ENCODE data around the gene RPL23. TPM values are rescaled to one million over a fixed set of nuclear protein-coding genes. Genes with fewer than 3 reads are reported as not detected.
"Not testable (repeated sequence)": the region's sequence is repeated elsewhere in the genome, so short reads cannot be mapped to it uniquely, and the experiment has no call there.

The RPL23 gene
- total RNA-seq, 8 experiments from 2014 or later = 1,875 to 3,258 (median 2,470) TPM

DNA sequence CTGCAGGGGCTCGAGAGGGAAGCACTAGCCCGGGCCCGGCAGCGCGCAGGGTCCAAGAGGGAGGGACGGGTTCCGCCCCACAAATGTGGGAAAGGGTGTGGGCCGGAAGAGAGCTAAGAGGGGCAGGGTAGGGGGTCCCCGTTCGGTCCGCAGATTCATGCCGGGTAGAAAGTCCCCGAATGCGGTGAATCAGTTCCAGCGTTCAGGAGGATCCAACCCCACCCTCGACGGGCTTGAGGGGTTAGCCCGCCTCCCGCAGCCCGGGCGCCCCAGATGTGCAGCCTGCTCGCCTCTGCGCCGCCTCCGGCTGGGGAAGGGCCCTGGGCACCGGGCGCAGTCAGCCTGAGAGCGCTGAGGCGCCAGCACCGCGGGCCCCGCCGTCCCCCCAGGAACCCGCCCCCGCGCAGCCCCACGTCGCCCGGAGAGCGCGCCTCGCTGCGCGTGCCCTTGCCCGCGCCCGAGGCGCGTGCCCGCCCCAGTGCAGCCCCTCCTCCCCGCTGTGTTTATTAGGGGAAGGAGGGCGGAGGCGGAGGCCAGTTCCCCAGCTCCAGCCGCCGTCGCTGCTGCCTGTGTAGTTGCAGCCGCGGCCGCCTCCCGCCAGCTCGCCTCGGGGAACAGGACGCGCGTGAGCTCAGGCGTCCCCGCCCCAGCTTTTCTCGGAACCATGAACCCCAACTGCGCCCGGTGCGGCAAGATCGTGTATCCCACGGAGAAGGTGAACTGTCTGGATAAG lies 16.2 kb upstream of the RPL23 start, which contains the start of gene LASP1:
Gene LASP1, plus strand, starts transcription at position 533 of the 733 bp plus-strand sequence. Its CDS starts 132 bp downstream, at position 665.
- 0 to 1% (median 0%) methylated on average over 1 to 13 of the region's 73 CpGs; no CpG with 5 or more reads in 7 of the 10 experiments for WGBS, 10 experiments
- in situ Hi-C loops (cut with MboI; ENCODE audit: low pct_unique_long_range_greater_than_20kb in 2 of 9, low sequenced_read_pairs in 9 of 9, unreplicated experiment in 9 of 9) = no loop called here
- H3K4me3 ChIP-seq = peak within 1 kb of the TSS; percentile 51 to 96 (median 91)
- ATAC-seq (replicated peaks in 6 of 8) = peak; percentile 55 to 78 (median 73)
- H3K27ac ChIP-seq = peak within 1 kb of the TSS; percentile 89 to 90
- H3K4me1 ChIP-seq (replicated peaks in 1 of 2) = peaks cover 7 to 17% of the 10 kb centered on the region in 2 donors

DNA sequence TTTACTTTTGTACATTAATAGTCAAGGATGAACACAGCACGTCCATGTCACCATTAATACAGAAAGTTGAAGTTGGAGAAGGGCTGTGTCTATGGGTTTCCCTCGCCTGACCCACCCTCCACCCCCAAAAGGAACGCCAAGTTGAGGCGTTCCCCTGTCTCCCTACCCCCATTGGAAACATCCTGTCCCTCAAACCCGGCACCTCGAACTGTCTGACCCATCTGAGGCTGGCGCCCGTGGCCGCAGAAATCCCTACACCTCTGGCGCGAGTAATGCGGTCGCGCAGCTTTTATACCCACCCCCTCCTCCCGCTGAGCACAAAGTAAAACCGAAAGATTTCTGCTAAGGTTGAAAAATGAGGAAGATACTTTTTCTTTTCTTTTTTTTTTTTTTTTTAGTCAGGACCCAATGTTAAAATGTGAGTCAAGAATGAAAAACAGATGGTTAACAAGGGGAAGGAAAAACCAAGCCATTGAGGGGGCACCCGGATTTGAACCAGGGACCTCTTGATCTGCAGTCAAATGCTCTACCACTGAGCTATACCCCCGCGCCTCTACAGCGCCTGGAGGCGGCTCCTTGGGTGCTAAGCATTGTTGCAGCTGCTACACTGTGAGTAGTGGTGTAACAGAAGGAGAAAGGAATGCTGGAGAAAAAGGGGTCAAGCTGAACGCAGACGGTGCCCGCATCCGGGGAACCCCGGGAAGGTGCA lies 15.4 kb upstream of the RPL23 start:
- ATAC-seq (replicated peaks in 6 of 8) = peak; percentile 53 to 76 (median 69)
- in situ Hi-C loops (cut with MboI; ENCODE audit: low pct_unique_long_range_greater_than_20kb in 2 of 9, low sequenced_read_pairs in 9 of 9, unreplicated experiment in 9 of 9) = no loop called here
- Histone ChIP-seq H3K4me3 (peak overlapping the region; percentile 51 to 96 (median 91)), H3K4me1 (replicated peaks in 1 of 2) (peaks cover 5 to 9% of the 10 kb centered on the region in 2 donors), H3K27ac (peak overlapping the region; percentile 89 to 90)
- 0 to 19% (median 1%) methylated on average over 1 to 12 of the region's 26 CpGs; no CpG with 5 or more reads in 1 of the 10 experiments for WGBS, 10 experiments

GRCh38 chr17:38867968-38868816 lies 14.7 kb upstream of the RPL23 start:
- 0 to 38% (median 7%) methylated on average over 1 to 22 of the region's 25 CpGs for WGBS, 10 experiments
- Histone ChIP-seq H3K4me3 (peak overlapping the region; percentile 51 to 96 (median 91)), H3K4me1 (replicated peaks in 1 of 2) (peaks cover 5 to 7% of the 10 kb centered on the region in 2 donors), H3K27ac (peak overlapping the region; percentile 12 to 21)
- in situ Hi-C loops (cut with MboI; ENCODE audit: low pct_unique_long_range_greater_than_20kb in 2 of 9, low sequenced_read_pairs in 9 of 9, unreplicated experiment in 9 of 9) = no loop called here
- ATAC-seq (replicated peaks in 6 of 8) = no peak

GRCh38 chr17:38867179-38867967 lies 13.9 kb upstream of the RPL23 start:
- H3K4me3 ChIP-seq = peak overlapping the region; percentile 51 to 96 (median 91)
- 0 to 49% (median 11%) methylated on average over 6 to 19 of the region's 31 CpGs for WGBS, 10 experiments
- in situ Hi-C loops (cut with MboI; ENCODE audit: low pct_unique_long_range_greater_than_20kb in 2 of 9, low sequenced_read_pairs in 9 of 9, unreplicated experiment in 9 of 9) = no loop called here
- ATAC-seq (replicated peaks in 6 of 8) = peak in 4 of 8 experiments; percentile 0 to 3 (median 0)
- peaks cover 5 to 7% of the 10 kb centered on the region in 2 donors for H3K4me1 ChIP-seq (replicated peaks in 1 of 2)
- peak overlapping the region; percentile 12 to 21 for H3K27ac ChIP-seq

DNA sequence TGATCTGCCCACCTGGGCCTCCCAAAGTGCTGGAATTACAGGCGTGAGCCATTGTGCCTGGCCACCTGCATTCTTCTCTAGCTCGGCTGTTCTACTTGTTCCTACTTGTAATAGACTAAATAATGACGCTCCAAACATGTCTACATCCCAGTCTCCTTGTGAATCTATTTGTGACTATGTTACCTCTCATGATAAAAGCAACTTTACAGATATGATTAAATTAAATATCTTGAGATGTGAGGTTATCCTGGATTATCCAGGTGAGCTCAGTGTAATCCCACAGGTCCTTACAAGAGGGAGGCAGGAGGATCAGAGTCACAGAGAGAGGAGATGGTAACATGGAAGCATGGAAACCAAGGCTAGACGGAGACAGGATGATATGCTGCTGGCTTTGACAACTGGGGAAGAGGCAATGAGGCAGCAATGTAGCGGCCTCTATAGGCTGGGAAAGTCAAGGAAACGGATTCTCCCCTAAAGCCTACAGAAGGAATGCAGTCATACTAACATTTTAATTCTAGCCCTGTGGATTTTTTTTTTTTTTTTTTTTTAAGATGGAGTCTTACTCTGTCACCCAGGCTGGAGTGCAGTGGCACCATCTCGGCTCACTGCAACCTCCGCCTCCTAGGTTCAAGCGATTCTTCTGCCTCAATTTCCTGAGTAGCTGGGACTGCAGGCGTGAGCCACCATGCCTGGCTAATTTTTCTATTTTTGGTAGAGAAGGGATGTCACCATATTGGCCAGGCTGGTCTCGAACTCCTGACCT lies 11.3 kb upstream of the RPL23 start:
- in situ Hi-C loops (cut with MboI; ENCODE audit: low pct_unique_long_range_greater_than_20kb in 2 of 9, low sequenced_read_pairs in 9 of 9, unreplicated experiment in 9 of 9) = no loop called here
- WGBS, 10 experiments = 27 to 80% (median 61%) methylated on average over 1 to 7 of the region's 11 CpGs
- Histone ChIP-seq H3K27ac (no peak overlapping the region), H3K4me3 (no peak overlapping the region), H3K4me1 (replicated peaks in 1 of 2) (no peaks in the 10 kb centered on the region)
- ATAC-seq (replicated peaks in 6 of 8) = no peak

- no peaks in the 10 kb centered on the region for H3K4me1 ChIP-seq (replicated peaks in 1 of 2)
- WGBS, 10 experiments = 15 to 80% (median 50%) methylated on average over 1 to 7 of the region's 8 CpGs; no CpG with 5 or more reads in 1 of the 10 experiments
- H3K4me3 ChIP-seq = no peak overlapping the region
- no peak overlapping the region for H3K27ac ChIP-seq
- peak in 7 of 8 experiments; percentile 32 to 89 (median 80) for ATAC-seq (replicated peaks in 6 of 8)
- in situ Hi-C loops (cut with MboI; ENCODE audit: low pct_unique_long_range_greater_than_20kb in 2 of 9, low sequenced_read_pairs in 9 of 9, unreplicated experiment in 9 of 9) = no loop called here
Measured at GRCh38 chr17:38861399-38861843, 7.9 kb upstream of the RPL23 start.

DNA sequence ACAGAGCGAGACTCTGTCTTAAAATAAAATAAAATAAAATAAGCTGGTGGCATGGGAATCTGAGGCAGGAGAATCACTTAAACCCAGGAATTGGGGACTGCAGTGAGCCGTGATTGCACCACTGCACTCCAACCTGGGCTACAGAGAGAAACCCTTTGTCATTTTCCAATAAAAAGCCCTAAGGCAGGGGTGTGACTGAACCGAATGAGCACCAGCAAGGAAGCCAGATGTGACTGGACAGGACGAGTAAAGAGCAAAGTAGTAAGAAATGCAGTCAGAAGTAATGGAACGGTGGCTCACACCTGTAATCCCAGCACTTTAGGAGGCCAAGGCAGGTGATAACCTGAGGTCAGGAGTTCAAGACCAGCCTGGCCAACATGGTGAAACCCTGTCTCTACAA lies 3.8 kb upstream of the RPL23 start:
- no peak for ATAC-seq (replicated peaks in 6 of 8)
- H3K4me1 ChIP-seq (replicated peaks in 1 of 2) = peaks cover 6 to 7% of the 10 kb centered on the region in 2 donors
- in situ Hi-C loops (cut with MboI; ENCODE audit: low pct_unique_long_range_greater_than_20kb in 2 of 9, low sequenced_read_pairs in 9 of 9, unreplicated experiment in 9 of 9) = no loop called here
- H3K27ac ChIP-seq = no peak overlapping the region
- 0 to 71% (median 50%) methylated on average over 1 to 4 of the region's 5 CpGs; no CpG with 5 or more reads in 2 of the 10 experiments for WGBS, 10 experiments
- no peak overlapping the region for H3K4me3 ChIP-seq

- WGBS, 10 experiments = 0 to 100% (median 91%) methylated on average over 1 to 21 of the region's 28 CpGs; no CpG with 5 or more reads in 2 of the 10 experiments
- in situ Hi-C loops (cut with MboI; ENCODE audit: low pct_unique_long_range_greater_than_20kb in 2 of 9, low sequenced_read_pairs in 9 of 9, unreplicated experiment in 9 of 9) = not testable (repeated sequence)
Measured at GRCh38 chr17:38855101-38855714, 1.7 kb upstream of the RPL23 start.

GRCh38 chr17:38852771-38853291 lies 690 bp downstream of the RPL23 start:
- ATAC-seq (replicated peaks in 6 of 8) = peak in 3 of 8 experiments; percentile 1 to 5 (median 1)
- WGBS, 10 experiments = 0 to 8% (median 3%) methylated on average over 3 to 13 of the region's 19 CpGs; no CpG with 5 or more reads in 2 of the 10 experiments
- Histone ChIP-seq H3K27ac (peak overlapping the region; percentile 83 to 86), H3K4me3 (peak overlapping the region; percentile 63 to 85 (median 72)), H3K4me1 (replicated peaks in 1 of 2) (peaks cover 18 to 20% of the 10 kb centered on the region in 2 donors)
- in situ Hi-C loops (cut with MboI; ENCODE audit: low pct_unique_long_range_greater_than_20kb in 2 of 9, low sequenced_read_pairs in 9 of 9, unreplicated experiment in 9 of 9) = no loop called here

More at GRCh38 chr17:38855101-38855714, 1.7 kb upstream of the RPL23 start:
- H3K4me1 ChIP-seq (replicated peaks in 1 of 2) = peaks cover 18 to 20% of the 10 kb centered on the region in 2 donors
- not testable (repeated sequence) for H3K27ac ChIP-seq; H3K4me3 ChIP-seq; ATAC-seq (replicated peaks in 6 of 8)

- H3K4me1 ChIP-seq (replicated peaks in 1 of 2) = peaks cover 18 to 20% of the 10 kb centered on the region in 2 donors
- in situ Hi-C loops (cut with MboI; ENCODE audit: low pct_unique_long_range_greater_than_20kb in 2 of 9, low sequenced_read_pairs in 9 of 9, unreplicated experiment in 9 of 9) = no loop called here
Measured at GRCh38 chr17:38851434-38851833, 2.1 kb downstream of the RPL23 start.

GRCh38 chr17:38850374-38850773 lies 3.1 kb downstream of the RPL23 start:
- in situ Hi-C loops (cut with MboI; ENCODE audit: low pct_unique_long_range_greater_than_20kb in 2 of 9, low sequenced_read_pairs in 9 of 9, unreplicated experiment in 9 of 9) = no loop called here

More at GRCh38 chr17:38851434-38851833, 2.1 kb downstream of the RPL23 start:
- ATAC-seq (replicated peaks in 6 of 8) = peak in 2 of 8 experiments; percentile 2 to 4
- peak overlapping the region in 3 of 5 donors; percentile 15 to 78 (median 65) for H3K4me3 ChIP-seq
- WGBS, 10 experiments = 43 to 88% (median 56%) methylated on average over 1 to 2 of the region's 2 CpGs; no CpG with 5 or more reads in 4 of the 10 experiments
- H3K27ac ChIP-seq = no peak overlapping the region

More at GRCh38 chr17:38850374-38850773, 3.1 kb downstream of the RPL23 start:
- H3K4me3 ChIP-seq = no peak overlapping the region
- no peak overlapping the region for H3K27ac ChIP-seq
- WGBS, 10 experiments = 67 to 98% (median 86%) methylated on average over 3 to 6 of the region's 7 CpGs; no CpG with 5 or more reads in 1 of the 10 experiments
- H3K4me1 ChIP-seq (replicated peaks in 1 of 2) = peaks cover 18 to 20% of the 10 kb centered on the region in 2 donors
- no peak for ATAC-seq (replicated peaks in 6 of 8)
